Thoracic aorta (tissue), 2 donors: Measurements from ENCODE around the gene IP6K3. TPM values are rescaled to one million over a fixed set of nuclear protein-coding genes. Genes with fewer than 3 reads are reported as not detected.

Experiments
- ATAC-seq: fragments of 150-250 bp; one replicate; pipeline ENCODE4 v1.8.0; 2017; ENCODE audit warnings: low read depth; ENCODE audit not compliant: insufficient number of reproducible peaks, low FRiP score
- DNase-seq: peaks from one replicate; pipeline ENCODE4 v3.0.0-alpha.2; 2020; ENCODE audit warnings: low spot score
- H3K27ac ChIP-seq, 2 donors: fragments of 200-600 bp; sonication (generic); 1 replicate in 1 of 2; 2 replicates in 1 of 2; pipeline ENCODE4 v1.5.1; 2016; ENCODE audit warnings: mild to moderate bottlenecking in 2 of 2, moderate library complexity in 2 of 2
- H3K27me3 ChIP-seq: fragments of 200-600 bp; sonication (generic); replicated peaks from 2 replicates; pipeline ENCODE4 v1.6.0; 2016; ENCODE audit warnings: mild to moderate bottlenecking; ENCODE audit not compliant: insufficient read depth
- H3K36me3 ChIP-seq: fragments of 200-600 bp; sonication (generic); one replicate; pipeline ENCODE4 v1.5.1; 2016
- H3K4me1 ChIP-seq, 2 donors: fragments of 200-600 bp; sonication (generic); 1 replicate in 1 of 2; 2 replicates in 1 of 2; pipeline versions ENCODE4 v1.5.1 to v1.6.0; 2016; ENCODE audit warnings: low read depth in 2 of 2, mild to moderate bottlenecking in 1 of 2; ENCODE audit not compliant: control insufficient read depth in 1 of 2
- H3K4me3 ChIP-seq: fragments of 200-600 bp; sonication (generic); 2 replicates; pipeline ENCODE4 v1.5.1; 2016; ENCODE audit warnings: mild to moderate bottlenecking
- H3K9me3 ChIP-seq: fragments of 200-600 bp; sonication (generic); 2 replicates; pipeline ENCODE4 v1.5.1; 2016
- total RNA-seq, 2 donors: library from RNA; depleted of rRNA; stranded (reverse); fragments of >200 nt; gene quantifications; one replicate each; pipeline versions ENCODE4 v1.1.0 to v1.2.3, GENCODE V29; 2016
- TF ChIP-seq, protein P1 (sequence below): fragments of 200-600 bp; sonication (generic); IDR thresholded peaks from one replicate; pipeline ENCODE4 v1.5.1; 2019; ENCODE audit warnings: antibody characterized with exemption

Gene IP6K3
- total RNA-seq, 2 donors from 2014 or later, result 0.27 to 0.56 TPM

DNA sequence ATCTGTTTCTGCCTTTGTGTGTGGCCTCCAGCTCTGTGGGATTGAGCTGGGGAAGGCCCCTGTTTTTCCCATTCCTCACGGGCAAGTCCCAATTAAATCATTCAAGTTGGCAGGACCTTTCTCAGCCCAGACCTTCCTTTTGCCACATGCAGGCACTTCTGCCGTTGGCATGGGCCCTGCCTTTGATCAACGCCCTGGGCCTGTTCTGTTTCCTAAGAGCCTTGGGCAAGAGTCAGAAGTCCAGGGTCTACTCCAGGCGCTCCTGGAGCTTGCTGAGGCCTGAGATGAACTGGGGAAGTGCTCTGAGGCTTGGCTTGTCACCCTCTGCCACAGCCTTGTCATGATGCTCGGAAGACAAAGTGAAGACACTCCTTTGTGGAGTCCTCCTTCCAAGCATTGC, 7.1 kb downstream of the IP6K3 start:
- ATAC-seq, result no peak
- Histone ChIP-seq H3K36me3 (no peaks in the 10 kb centered on the region), H3K4me3 (no peak overlapping the region), H3K9me3 (no peaks in the 10 kb centered on the region), H3K27me3 (no peaks in the 10 kb centered on the region), H3K27ac (no peak overlapping the region), H3K4me1 (no peaks in the 10 kb centered on the region)
- no peak for DNase-seq
- TF ChIP-seq, protein P1, sequence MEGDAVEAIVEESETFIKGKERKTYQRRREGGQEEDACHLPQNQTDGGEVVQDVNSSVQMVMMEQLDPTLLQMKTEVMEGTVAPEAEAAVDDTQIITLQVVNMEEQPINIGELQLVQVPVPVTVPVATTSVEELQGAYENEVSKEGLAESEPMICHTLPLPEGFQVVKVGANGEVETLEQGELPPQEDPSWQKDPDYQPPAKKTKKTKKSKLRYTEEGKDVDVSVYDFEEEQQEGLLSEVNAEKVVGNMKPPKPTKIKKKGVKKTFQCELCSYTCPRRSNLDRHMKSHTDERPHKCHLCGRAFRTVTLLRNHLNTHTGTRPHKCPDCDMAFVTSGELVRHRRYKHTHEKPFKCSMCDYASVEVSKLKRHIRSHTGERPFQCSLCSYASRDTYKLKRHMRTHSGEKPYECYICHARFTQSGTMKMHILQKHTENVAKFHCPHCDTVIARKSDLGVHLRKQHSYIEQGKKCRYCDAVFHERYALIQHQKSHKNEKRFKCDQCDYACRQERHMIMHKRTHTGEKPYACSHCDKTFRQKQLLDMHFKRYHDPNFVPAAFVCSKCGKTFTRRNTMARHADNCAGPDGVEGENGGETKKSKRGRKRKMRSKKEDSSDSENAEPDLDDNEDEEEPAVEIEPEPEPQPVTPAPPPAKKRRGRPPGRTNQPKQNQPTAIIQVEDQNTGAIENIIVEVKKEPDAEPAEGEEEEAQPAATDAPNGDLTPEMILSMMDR, result no peak

DNA sequence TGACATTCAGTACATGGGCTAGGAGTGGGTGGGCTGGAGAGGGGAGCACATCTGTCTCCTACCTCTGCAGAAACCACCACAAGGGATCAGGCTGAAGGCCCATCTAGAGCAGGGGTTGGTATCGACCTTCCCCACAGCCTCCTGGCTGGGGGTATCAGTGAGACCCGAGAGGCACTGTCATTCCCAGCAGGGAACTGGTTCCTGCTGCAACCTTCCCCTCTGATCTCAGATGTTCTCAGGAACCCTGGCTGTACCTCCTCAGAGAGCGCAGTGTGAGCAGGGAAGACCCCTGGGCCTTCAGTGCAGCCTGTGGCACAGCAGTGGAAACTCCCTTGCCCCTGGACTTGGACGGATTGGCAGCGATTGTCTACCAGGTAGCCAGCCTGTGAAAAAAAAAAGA, 7.8 kb downstream of the IP6K3 start:
- no peak for DNase-seq
- Histone ChIP-seq H3K4me3 (no peak overlapping the region), H3K4me1 (no peaks in the 10 kb centered on the region), H3K27me3 (no peaks in the 10 kb centered on the region), H3K9me3 (no peaks in the 10 kb centered on the region), H3K27ac (no peak overlapping the region), H3K36me3 (no peaks in the 10 kb centered on the region)
- TF ChIP-seq, protein P1, result no peak
- ATAC-seq, result no peak

DNA sequence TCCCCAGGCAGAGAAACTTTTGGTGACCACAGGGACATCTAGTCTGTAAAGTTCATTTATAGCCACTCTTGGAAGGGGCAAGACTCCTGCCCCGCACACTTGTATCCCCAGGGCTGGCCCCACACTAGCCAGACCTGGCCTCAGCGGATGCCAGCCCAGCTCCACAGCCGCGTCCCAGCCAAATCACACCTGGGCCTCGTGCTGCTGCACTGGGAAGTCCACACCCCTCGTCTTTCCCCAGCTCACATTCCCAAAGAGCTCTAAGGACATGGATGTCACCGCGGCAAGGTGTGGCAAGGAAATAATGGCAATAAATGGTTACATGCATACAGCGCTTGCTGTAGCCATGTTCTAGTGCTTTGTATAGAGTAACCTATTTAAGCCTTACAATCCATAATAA, 8.6 kb downstream of the IP6K3 start:
- TF ChIP-seq, protein P1, result no peak
- H3K9me3 ChIP-seq, result no peaks in the 10 kb centered on the region
- ATAC-seq, result no peak
- no peak for DNase-seq
- no peak overlapping the region for H3K27ac ChIP-seq
- no peaks in the 10 kb centered on the region for H3K36me3 ChIP-seq
- no peaks in the 10 kb centered on the region for H3K27me3 ChIP-seq
- no peaks in the 10 kb centered on the region for H3K4me1 ChIP-seq
- no peak overlapping the region for H3K4me3 ChIP-seq

DNA sequence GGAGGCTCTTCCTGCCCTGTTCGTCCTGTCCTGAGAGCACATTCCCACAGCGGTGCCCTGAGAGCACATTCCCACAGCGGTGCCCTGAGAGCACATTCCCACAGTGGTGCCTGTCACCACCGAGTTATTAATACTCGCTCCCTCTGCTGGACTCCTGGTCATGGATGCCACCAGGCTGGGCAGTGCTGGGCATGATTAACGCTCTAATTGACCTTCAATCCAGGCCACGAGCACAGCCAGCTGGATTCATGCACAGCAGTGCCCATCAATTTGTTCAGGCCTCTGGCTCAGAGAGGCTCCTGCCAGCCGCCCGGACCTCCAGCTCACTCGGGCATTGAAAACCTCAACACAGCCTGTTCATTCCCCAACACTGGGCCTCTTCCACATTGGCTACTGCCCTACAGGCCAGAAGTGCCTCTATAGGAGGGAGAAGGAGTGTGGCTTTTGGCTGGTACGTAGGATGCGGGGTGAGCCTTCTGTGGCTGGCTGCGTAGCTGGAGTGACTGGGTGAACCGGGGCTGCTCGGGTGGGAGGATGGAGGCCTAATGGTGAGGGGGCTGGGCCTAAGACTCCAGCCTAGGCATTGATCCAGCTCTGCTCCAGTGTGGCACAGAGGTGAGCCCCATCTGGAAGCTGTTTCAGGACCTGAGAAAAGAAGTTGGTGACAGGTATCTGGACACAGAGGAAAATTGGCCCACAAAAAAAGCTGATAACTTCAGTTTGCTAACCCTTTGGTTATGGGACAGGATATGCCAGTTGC, 9.3 kb downstream of the IP6K3 start:
- H3K9me3 ChIP-seq, result no peaks in the 10 kb centered on the region
- no peaks in the 10 kb centered on the region for H3K36me3 ChIP-seq
- H3K27ac ChIP-seq, result no peak overlapping the region
- no peak for DNase-seq
- ATAC-seq, result no peak
- H3K4me1 ChIP-seq, result no peaks in the 10 kb centered on the region
- H3K27me3 ChIP-seq, result no peaks in the 10 kb centered on the region
- no peak overlapping the region for H3K4me3 ChIP-seq
- TF ChIP-seq, protein P1, result no peak

DNA sequence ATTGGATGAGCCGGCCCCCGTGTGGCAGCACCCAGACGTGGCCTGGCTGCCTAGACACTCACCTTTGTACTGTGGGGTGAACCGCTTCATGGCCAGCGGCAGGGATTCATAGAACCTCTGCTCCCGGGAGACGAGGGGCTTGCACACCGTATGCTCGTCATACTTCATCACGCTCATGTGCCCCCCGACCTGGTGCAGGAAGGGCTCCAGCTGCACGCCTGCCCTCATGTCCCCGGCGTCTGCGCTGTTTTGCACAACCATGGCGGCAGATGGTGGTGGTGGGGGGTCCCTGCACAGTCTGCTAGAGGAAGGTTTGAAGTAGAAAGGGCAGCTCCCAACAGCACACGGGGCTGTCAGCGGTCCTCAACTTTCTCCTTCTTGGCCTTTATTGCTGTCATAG, 11.5 kb downstream of the IP6K3 start:
- no peaks in the 10 kb centered on the region for H3K27me3 ChIP-seq
- TF ChIP-seq, protein P1, result no peak
- H3K9me3 ChIP-seq, result no peaks in the 10 kb centered on the region
- H3K36me3 ChIP-seq, result no peaks in the 10 kb centered on the region
- no peaks in the 10 kb centered on the region for H3K4me1 ChIP-seq
- no peak for DNase-seq
- no peak overlapping the region for H3K4me3 ChIP-seq
- H3K27ac ChIP-seq, result no peak overlapping the region
- no peak for ATAC-seq
